ENCODE measurements around the gene CIB4.

The CIB4 gene

GRCh38 chr2:26640781-26641564 is at the start of gene CIB4:
CIB4 (minus strand) TSS chr2:26641366; CDS start chr2:26641314, 52 bp downstream.
- DNase-seq = no peak

- DNase-seq = no peak
Measured at GRCh38 chr2:26687801-26688200, 46.6 kb upstream of the CIB4 start.

- DNase-seq = peak; percentile 9
Measured at GRCh38 chr2:26687328-26687727, 46.2 kb upstream of the CIB4 start.

DNA sequence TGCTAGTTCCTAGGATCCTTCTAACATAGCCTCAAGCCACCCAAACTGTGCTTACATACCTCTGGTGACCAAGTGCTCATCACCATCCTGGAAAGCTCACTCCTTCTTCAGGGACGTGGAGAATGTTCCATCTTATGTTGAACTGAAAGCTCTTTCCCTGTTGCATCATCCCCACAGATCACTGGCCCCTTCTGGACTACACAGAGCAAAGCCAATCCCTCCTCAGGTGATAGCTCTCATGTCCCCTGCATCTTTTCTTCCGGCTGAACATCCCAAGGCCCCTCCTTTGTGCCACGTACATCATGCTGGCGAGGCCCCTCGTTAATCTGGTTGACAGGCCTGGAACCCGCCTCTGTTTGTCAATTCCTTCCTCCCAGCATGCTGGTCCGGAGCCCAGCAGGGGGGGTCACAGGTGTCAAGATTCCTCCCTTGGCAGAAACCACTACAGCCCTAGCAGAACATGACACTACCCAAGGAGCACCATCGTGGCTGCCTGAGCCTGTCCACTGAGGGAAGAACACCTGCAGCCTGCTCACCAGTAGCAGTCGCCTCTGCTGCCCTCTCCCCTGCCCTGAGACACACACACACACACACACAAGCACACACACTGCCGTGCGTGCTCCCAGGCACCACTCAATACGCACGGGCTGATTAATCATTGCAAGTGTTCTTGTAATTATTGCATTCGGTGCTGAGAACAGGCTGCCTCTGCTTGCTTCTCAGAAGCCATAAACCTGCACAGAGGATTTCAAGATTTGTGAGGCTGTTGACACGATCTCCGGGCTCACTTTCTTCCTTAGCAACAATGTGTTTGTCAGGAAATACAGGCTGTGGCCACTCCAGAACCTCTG is 45.0 kb upstream of the CIB4 start:
- DNase-seq = peak; percentile 37

GRCh38 chr2:26685341-26685740 is 44.2 kb upstream of the CIB4 start:
- peak; percentile 11 for DNase-seq

- no peak for DNase-seq
Measured at GRCh38 chr2:26683583-26683982, 42.4 kb upstream of the CIB4 start.

GRCh38 chr2:26682155-26682554 is 41.0 kb upstream of the CIB4 start:
- DNase-seq = no peak

- no peak for DNase-seq
Measured at GRCh38 chr2:26681656-26682055, 40.5 kb upstream of the CIB4 start.

- no peak for DNase-seq
Measured at GRCh38 chr2:26679867-26680266, 38.7 kb upstream of the CIB4 start.

- no peak for DNase-seq
Measured at GRCh38 chr2:26678035-26678434, 36.9 kb upstream of the CIB4 start.

DNA sequence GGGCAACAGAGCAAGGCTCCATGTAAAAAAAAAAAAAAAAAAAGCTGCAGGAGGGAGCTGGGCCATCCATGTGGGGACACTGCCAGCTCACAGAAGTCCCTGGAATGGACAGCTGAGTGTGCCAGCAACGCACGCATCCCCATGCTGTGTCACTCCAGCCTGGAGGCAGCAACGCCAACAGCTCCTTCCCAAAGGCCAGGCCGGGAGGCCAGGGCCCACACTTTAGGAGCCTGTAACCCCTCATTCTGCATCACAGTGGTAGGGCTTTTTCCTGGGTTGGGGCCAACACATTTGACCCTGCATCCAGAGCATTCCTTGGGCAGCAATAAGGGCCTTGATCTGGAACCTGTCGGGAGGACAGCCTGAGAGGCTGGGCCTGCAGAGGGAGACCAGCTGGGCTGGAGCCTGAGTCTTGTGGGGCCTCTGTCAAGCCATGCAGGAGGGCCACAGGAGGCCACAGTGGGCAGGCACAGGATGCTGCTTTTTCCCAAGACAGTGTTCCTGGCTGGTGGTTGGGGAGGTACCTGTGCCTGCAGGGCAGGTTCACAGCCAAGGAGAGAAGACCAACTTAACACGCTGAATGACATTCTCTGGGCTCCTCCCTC is 34.6 kb upstream of the CIB4 start:
- no peak for DNase-seq

DNA sequence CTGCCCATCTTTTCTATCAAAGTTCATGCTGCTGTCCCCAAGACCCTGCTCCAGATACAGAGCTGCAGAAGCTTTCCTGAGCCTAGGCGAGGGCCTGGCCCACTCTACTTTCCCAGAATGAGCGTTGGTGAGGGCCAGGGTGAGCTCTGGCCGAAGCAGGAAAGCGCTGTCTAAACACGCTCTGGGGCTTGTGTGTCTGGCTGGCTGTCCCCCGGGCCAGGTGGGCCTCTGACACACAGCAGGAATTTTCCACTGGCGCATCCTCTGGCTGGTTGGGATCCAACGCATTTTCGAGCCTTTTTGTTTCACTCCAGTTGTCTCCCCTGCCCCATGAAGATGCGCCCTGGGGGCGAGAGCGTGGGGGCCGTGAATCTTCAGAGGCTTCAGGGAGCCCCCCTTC is 33.6 kb upstream of the CIB4 start:
- DNase-seq = no peak

GRCh38 chr2:26674002-26674751 is 33.0 kb upstream of the CIB4 start:
- DNase-seq = no peak

GRCh38 chr2:26672818-26673393 is 31.7 kb upstream of the CIB4 start:
- DNase-seq = no peak

DNA sequence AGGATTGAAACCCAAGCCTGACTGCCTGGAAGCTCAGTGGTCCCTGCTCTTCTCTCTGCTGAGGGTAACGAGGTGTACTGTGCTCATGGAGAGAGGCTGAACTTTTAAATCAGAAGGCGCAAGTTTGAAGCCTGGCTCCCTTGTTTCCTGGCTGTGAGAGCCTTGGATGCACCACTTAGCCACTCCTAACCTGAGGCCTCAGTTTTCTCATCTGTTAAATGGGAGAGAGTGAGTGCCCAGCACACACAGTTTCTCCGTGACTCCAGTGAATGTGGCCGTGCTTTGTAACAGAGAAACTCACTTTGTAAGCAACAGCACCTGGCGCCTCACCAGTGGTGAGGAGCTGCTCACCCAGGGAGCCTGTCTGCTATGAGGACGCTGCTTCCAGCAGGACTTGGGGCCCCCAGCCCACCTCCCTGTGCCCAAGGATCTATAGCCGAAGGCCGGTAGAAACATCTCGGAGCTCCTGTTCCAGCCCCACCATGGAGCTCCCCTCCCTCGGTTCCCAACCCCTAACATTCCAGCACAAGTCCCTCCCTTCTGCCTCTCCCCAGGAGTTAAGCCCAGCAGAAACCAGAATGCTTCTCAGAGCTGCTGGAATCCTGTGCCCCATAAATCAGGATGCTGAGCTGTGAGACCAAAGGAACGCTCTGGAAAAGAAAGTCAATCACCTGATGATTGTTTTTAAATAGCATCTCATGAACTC is 31.1 kb upstream of the CIB4 start:
- no peak for DNase-seq

DNA sequence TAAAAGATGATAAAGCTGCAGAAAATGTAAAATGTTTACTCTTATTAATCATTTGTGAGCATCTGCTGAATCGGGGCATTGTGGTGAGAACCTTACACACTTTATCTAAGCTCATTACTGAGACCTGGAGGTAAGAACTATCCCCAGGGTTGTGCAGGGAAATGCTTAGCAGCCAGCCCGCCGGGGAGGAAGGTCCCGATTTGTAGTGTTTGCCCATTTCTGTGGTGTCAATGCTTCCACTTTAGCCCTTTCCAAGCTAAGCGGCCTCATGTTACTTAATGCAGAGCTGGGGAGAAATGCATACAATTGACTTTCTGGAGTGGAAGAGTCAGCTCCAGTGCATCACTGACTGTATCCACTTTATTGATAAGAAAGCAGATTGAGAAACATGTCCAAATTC is 30.5 kb upstream of the CIB4 start:
- no peak for DNase-seq

DNA sequence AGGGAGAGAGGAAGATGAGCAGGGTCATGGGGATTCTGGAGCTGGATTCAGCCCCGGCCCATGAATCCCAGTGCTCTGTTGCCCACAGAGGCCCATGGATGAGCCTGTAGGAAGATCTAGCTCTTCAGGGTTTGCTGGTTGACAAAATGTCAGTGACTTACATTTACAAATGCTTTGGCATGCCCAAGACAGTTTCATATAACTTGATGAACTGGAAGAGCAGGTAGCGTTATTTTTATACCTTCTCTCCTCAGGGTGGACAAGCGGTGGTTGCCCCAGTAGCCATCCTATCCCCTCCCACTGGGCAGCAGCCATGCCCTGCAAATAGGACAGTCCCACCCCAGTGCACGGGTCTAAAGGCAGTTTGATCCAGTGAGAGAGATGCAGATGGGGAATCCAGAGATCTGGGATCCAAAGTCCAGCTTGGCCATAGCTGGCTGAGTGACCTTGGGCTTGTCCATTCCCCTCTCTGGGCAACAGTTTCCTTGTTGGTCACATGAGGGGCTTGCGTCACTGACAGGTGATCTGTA is 29.8 kb upstream of the CIB4 start:
- no peak for DNase-seq

DNA sequence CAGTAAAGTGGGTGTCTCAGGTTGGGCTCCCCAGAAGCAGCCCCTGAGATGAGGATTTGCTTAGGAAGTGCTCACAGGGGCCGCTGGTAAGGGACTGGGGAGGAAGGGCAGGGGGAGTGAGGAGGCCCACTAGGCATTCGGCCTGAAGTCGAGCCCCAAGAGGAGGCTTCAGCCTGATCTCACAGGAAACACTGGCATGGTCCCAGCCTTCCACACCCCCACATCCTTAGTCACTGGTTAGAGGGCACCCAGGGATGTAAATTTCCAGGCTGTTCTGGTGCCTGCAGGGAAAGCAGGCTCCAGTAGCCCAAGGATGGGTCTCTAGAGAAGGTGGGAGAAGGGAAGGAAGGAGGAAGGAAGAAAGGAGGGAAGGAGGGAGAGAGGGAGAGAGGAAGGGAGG is 29.0 kb upstream of the CIB4 start:
- no peak for DNase-seq

DNA sequence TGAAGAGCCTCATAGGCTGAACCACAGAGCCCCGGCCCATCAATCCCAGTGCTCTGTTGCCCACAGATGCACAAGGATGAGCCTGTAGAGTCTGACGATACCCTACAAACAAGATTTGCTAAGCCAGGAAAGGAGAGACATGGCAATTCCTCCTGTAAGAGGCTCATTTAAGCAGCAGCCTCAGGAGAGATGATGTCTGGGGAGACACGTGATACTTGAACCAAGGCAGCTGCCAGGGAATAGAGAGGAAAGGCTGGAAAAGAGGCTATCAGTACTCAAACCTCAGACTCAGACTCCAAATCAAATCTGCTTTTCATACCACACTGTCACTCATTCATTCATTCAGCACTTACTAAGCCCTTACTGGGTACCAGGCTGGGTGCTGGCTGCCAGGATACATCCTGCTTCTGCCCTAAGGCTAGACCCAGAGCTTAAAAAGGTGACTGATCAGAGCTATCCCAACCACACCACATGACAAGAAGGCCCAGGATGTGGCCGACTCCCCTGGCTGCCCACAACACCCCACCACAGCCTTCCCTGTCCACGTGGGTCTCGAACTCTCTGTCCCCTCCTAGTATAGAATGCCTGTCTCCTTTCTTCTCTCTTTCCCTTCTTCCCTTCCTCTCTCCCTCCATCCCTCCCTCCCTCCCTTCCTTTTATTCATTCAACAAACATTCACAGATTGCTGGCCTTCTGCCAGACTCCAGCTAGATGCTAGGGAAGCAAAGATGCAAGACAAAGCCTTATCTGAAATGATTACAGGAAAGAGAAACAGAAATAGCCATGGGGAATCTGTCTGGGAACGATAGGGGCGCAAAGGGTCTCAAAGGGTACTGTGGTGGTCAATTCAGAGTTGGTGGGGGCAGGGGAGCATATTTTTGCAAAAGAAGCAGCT is 27.9 kb upstream of the CIB4 start:
- no peak for DNase-seq

GRCh38 chr2:26668041-26668440 is 26.9 kb upstream of the CIB4 start:
- DNase-seq = no peak

- DNase-seq = no peak
Measured at GRCh38 chr2:26666671-26667070, 25.5 kb upstream of the CIB4 start.
